HG03039 (cell line): ENCODE measurements around the gene PPFIA2.
"Not testable (repeated sequence)": the region's sequence is repeated elsewhere in the genome, so short reads cannot be mapped to it uniquely, and the experiment has no call there.

Experiments used
- ATAC-seq: cut with Tn5 transposase; IDR thresholded peaks from one replicate; pipeline ENCODE4 v1.9.1; 2021; ENCODE audit warnings: mild to moderate bottlenecking, moderate library complexity; ENCODE audit not compliant: unreplicated experiment

PPFIA2 gene

GRCh38 chr12:81222846-81223592 lies 536.1 kb downstream of the PPFIA2 start:
- ATAC-seq: no peak

- ATAC-seq: no peak
Measured at GRCh38 chr12:81221681-81222080, 537.5 kb downstream of the PPFIA2 start.

- ATAC-seq: no peak
Measured at GRCh38 chr12:81216739-81217138, 542.4 kb downstream of the PPFIA2 start.

- ATAC-seq: no peak
Measured at GRCh38 chr12:81212996-81213696, 546.0 kb downstream of the PPFIA2 start.

- no peak for ATAC-seq
Measured at GRCh38 chr12:81211306-81211705, 547.8 kb downstream of the PPFIA2 start.

- ATAC-seq: not testable (repeated sequence)
Measured at GRCh38 chr12:81209772-81210225, 549.4 kb downstream of the PPFIA2 start.

- no peak for ATAC-seq
Measured at GRCh38 chr12:81209012-81209411, 550.1 kb downstream of the PPFIA2 start.

GRCh38 chr12:81208187-81208911 lies 550.8 kb downstream of the PPFIA2 start:
- no peak for ATAC-seq
